Loucy (cell line): Measurements from ENCODE around the gene HEPHL1.

Experiments used
- H2AFZ ChIP-seq: fragments of 200-600 bp; sonication (generic); 2 replicates; pipeline ENCODE4 v1.6.0; 2016; ENCODE audit warnings: antibody characterized with exemption, mild to moderate bottlenecking, low read length, moderate library complexity
- H3F3A ChIP-seq: fragments of 200-600 bp; 2 replicates; pipeline ENCODE4 v1.6.0; 2016; ENCODE audit warnings: antibody characterized with exemption, low read depth, mild to moderate bottlenecking
- H3K27me3 ChIP-seq: fragments of 200-600 bp; sonication (generic); 2 replicates; pipeline ENCODE4 v1.6.1; 2014; ENCODE audit warnings: low read length, mild to moderate bottlenecking; ENCODE audit not compliant: insufficient read depth, poor library complexity, severe bottlenecking
- H3K36me3 ChIP-seq: fragments of 200-600 bp; sonication (generic); 2 replicates; pipeline ENCODE4 v1.6.1; 2016; ENCODE audit warnings: low read length; ENCODE audit not compliant: insufficient read depth
- H3K4me1 ChIP-seq: fragments of 200-600 bp; sonication (generic); 2 replicates; pipeline ENCODE4 v1.5.1; 2014; ENCODE audit warnings: low read length, mild to moderate bottlenecking; ENCODE audit not compliant: insufficient read depth, poor library complexity, severe bottlenecking
- H3K4me2 ChIP-seq: fragments of 200-600 bp; sonication (generic); 2 replicates; pipeline ENCODE4 v1.6.0; 2014; ENCODE audit warnings: antibody characterized with exemption, low read length, low read depth, mild to moderate bottlenecking; ENCODE audit not compliant: poor library complexity, severe bottlenecking
- H3K4me3 ChIP-seq: fragments of 200-600 bp; sonication (generic); 2 replicates; pipeline ENCODE4 v1.5.1; 2014; ENCODE audit warnings: low read length, mild to moderate bottlenecking, mixed read lengths; ENCODE audit not compliant: poor library complexity, severe bottlenecking
- H3K79me2 ChIP-seq: fragments of 200-600 bp; sonication (generic); 2 replicates; pipeline ENCODE4 v1.6.1; 2014; ENCODE audit warnings: low read length; ENCODE audit not compliant: insufficient read depth
- H3K9ac ChIP-seq: fragments of 200-600 bp; sonication (generic); 2 replicates; pipeline ENCODE4 v1.6.0; 2014; ENCODE audit warnings: mild to moderate bottlenecking, low read depth, low read length, moderate library complexity; ENCODE audit not compliant: poor library complexity, severe bottlenecking
- H3K9me2 ChIP-seq: fragments of 200-600 bp; sonication (generic); replicated peaks from 2 replicates; pipeline ENCODE4 v1.6.1; 2016; ENCODE audit warnings: low read depth, low read length, mixed read lengths
- H3K9me3 ChIP-seq: fragments of 200-600 bp; sonication (generic); 2 replicates; pipeline ENCODE4 v1.6.1; 2014; ENCODE audit warnings: mild to moderate bottlenecking, antibody characterized with exemption, low read length, low read depth; ENCODE audit not compliant: insufficient read depth
- H4K20me1 ChIP-seq: fragments of 200-600 bp; sonication (generic); 2 replicates; pipeline ENCODE4 v1.6.0; 2014; ENCODE audit warnings: antibody characterized with exemption, low read length, mild to moderate bottlenecking; ENCODE audit not compliant: insufficient read depth, poor library complexity, severe bottlenecking
- EZH2phosphoT487 ChIP-seq: fragments of 200-600 bp; IDR thresholded peaks from 2 replicates; pipeline ENCODE4 v1.6.1; 2018; ENCODE audit warnings: antibody characterized with exemption, mild to moderate bottlenecking, moderate library complexity, borderline replicate concordance
- TF ChIP-seq, protein P1 (sequence below): fragments of 200-600 bp; sonication (generic); conservative IDR thresholded peaks from 2 replicates; pipeline ENCODE4 v1.5.1; 2014; ENCODE audit warnings: mild to moderate bottlenecking, antibody characterized with exemption, low read length

The HEPHL1 gene

DNA sequence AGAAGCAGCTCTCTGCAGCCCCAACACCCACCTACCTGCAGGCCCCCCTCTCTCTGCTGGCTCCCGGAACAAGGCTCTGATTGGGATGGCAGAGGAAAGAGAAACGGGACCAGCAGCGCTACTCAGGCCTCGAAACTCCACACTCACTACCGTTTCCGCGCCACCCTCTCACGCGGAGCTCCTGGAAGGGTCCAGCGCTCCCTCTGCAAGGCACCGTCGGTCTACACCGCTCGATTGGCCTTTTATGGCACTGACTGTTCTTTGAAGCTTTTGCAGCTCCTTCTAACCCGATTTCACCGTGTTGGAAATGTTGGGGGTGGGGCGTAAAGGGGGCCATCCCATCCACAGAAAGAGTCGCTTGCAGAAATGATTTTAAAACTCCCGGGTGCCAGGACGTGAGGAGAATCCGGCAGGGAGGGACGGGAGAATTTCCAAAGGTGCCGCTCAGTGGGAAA is 107.2 kb downstream of the HEPHL1 start:
- H3K9ac ChIP-seq: peak overlapping the region; percentile 81
- peaks cover 33% of the 10 kb centered on the region for H4K20me1 ChIP-seq
- H2AFZ ChIP-seq: peak overlapping the region; percentile 93
- TF ChIP-seq EZH2phosphoT487: no peak
- TF ChIP-seq, protein P1, sequence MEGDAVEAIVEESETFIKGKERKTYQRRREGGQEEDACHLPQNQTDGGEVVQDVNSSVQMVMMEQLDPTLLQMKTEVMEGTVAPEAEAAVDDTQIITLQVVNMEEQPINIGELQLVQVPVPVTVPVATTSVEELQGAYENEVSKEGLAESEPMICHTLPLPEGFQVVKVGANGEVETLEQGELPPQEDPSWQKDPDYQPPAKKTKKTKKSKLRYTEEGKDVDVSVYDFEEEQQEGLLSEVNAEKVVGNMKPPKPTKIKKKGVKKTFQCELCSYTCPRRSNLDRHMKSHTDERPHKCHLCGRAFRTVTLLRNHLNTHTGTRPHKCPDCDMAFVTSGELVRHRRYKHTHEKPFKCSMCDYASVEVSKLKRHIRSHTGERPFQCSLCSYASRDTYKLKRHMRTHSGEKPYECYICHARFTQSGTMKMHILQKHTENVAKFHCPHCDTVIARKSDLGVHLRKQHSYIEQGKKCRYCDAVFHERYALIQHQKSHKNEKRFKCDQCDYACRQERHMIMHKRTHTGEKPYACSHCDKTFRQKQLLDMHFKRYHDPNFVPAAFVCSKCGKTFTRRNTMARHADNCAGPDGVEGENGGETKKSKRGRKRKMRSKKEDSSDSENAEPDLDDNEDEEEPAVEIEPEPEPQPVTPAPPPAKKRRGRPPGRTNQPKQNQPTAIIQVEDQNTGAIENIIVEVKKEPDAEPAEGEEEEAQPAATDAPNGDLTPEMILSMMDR: no peak
- H3K27me3 ChIP-seq: no peaks in the 10 kb centered on the region
- H3K36me3 ChIP-seq: no peaks in the 10 kb centered on the region
- peak overlapping the region; percentile 92 for H3K4me3 ChIP-seq
- H3K9me3 ChIP-seq: no peaks in the 10 kb centered on the region
- H3K4me2 ChIP-seq: peak overlapping the region; percentile 92
- H3K9me2 ChIP-seq: no peaks in the 10 kb centered on the region
- H3K4me1 ChIP-seq: peaks cover 48% of the 10 kb centered on the region
- H3F3A ChIP-seq: no peaks in the 10 kb centered on the region
- peaks cover 56% of the 10 kb centered on the region for H3K79me2 ChIP-seq

DNA sequence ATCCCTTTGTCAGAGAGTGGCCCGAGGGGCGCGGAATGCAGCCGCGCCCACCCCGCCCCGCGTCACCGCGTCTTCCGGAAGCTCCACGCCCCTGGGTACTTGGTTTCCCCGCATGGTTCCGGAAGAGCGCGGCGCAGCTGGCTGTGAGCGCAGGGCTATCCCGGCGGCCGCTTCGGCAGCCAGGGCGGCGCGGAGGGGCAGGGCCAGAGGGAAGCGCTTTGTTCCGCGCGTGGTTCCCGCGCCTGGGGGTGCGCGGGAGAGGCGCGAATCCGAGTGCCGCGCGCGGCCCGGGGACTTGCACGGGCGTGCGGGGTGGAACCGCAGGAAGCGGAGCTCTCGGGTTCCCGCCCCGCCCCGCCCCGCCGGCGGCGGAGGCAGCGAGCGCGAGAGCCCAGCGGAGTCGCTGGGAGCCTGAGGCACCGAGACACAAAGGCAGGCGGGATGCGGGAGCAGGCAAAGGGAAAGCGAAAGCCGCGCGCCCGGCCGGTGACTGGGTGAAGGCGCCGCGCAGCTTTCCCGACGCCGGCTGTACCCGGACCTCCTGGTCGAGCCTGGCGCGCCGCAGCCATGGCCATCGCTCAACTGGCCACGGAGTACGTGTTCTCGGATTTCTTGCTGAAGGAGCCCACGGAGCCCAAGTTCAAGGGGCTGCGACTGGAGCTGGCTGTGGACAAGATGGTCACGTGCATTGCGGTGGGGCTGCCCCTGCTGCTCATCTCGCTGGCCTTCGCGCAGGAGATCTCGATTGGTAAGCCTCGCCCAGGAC is 107.8 kb downstream of the HEPHL1 start, which contains the start of gene PANX1:
PANX1 (plus strand) TSS at position 96 of the 766 bp plus-strand sequence; CDS start at position 568, 472 bp downstream.
- no peaks in the 10 kb centered on the region for H3K27me3 ChIP-seq
- no peak for TF ChIP-seq EZH2phosphoT487
- TF ChIP-seq, protein P1: no peak
- H3K4me2 ChIP-seq: peak within 1 kb of the TSS; percentile 92
- H3F3A ChIP-seq: no peaks in the 10 kb centered on the region
- peak within 1 kb of the TSS; percentile 93 for H2AFZ ChIP-seq
- no peaks in the 10 kb centered on the region for H3K36me3 ChIP-seq
- peaks cover 39% of the 10 kb centered on the region for H4K20me1 ChIP-seq
- peaks cover 62% of the 10 kb centered on the region for H3K79me2 ChIP-seq
- H3K9me2 ChIP-seq: no peaks in the 10 kb centered on the region
- peak within 1 kb of the TSS; percentile 92 for H3K4me3 ChIP-seq
- H3K9ac ChIP-seq: peak within 1 kb of the TSS; percentile 81
- H3K4me1 ChIP-seq: peaks cover 54% of the 10 kb centered on the region
- no peaks in the 10 kb centered on the region for H3K9me3 ChIP-seq

DNA sequence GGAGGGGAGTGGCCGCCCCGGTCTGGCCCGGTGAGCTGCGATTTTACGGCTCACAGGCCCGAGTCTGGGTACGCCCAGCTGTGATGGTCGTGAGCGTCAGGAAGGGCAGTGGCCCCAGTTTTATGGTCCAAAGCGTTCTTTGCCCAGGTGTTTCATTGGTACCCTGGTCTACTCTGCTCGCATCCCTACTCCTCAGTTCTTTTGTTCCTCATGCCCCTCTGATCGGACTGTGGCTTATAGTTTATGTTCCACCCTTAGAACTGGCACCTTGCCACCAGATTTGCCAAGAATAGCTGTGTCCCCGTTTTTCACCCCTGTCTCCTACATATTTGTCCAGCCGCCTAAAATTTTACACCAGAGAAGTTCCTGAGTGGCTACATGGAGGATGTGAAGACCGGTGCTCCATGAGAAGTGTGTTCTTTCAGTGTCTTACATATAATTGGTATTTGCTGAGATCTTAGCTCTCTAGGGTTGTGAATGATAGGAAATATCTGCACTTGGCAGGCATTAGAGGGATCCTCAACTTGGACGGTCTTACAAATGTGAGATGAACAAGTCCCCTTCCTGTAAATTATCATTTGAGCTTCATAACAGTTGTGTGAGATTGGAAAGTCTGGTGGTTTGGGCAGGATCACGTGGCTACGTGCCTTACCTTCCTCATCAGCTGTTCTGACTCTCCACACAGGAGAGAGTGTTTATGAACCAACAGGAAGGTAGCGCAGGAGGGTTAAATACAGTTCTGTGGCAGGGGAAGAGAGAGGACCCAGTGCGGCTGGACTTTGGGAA is 108.6 kb downstream of the HEPHL1 start:
- Histone ChIP-seq H3K9me2 (no peaks in the 10 kb centered on the region), H2AFZ (peak overlapping the region; percentile 93), H3K79me2 (peaks cover 70% of the 10 kb centered on the region), H3K9ac (peak overlapping the region; percentile 81), H3K27me3 (no peaks in the 10 kb centered on the region), H3K9me3 (no peaks in the 10 kb centered on the region), H3K36me3 (no peaks in the 10 kb centered on the region), H4K20me1 (peaks cover 44% of the 10 kb centered on the region), H3K4me2 (peak overlapping the region; percentile 92), H3F3A (no peaks in the 10 kb centered on the region), H3K4me3 (peak overlapping the region; percentile 92), H3K4me1 (peaks cover 60% of the 10 kb centered on the region)
- TF ChIP-seq EZH2phosphoT487: no peak
- TF ChIP-seq, protein P1: no peak
